Measurements from ENCODE around the gene AGAP1. TPM values are rescaled to one million over a fixed set of nuclear protein-coding genes. Genes with fewer than 3 reads are reported as not detected.

The AGAP1 gene
- polyA plus RNA-seq, 1 experiment: 12.4 TPM

- CTCF ChIA-PET: interaction anchor here (0.8 to 2.5 kb wide), 4 partner anchors 10 to 386 kb away, joined by 3 to 14 read pairs (median 9); no protein-coding TSS in a partner anchor
- Histone ChIP-seq H3K9me3 (ENCODE audit: control insufficient read depth, insufficient read depth, low read length) (peaks cover 19% of the 10 kb centered on the region; the same call in 1 of the 2 replicates), H3K27ac (ENCODE audit: low read depth, low read length) (no peak overlapping the region), H3K27me3 (ENCODE audit: control insufficient read depth, insufficient read depth, low read length) (peaks cover 92% of the 10 kb centered on the region), H3K4me3 (ENCODE audit: low read depth, low read length) (peak overlapping the region; percentile 38)
- no peak for TF ChIP-seq CTCF (IDR thresholded peaks at IDR 0.05; ENCODE audit: low read depth, low read length)
- POLR2A ChIA-PET: no interaction called here
- no peak for DNase-seq (ENCODE audit: low read depth, low spot score)
These were observed 672.3 kb downstream of the AGAP1 start for GRCh38 chr2:236165842-236166795.

GRCh38 chr2:236166796-236167296, 673.0 kb downstream of the AGAP1 start:
- Histone ChIP-seq H3K27ac (ENCODE audit: low read depth, low read length) (no peak overlapping the region), H3K9me3 (ENCODE audit: control insufficient read depth, insufficient read depth, low read length) (peaks cover 22% of the 10 kb centered on the region; the same call in 1 of the 2 replicates), H3K27me3 (ENCODE audit: control insufficient read depth, insufficient read depth, low read length) (peaks cover 92% of the 10 kb centered on the region), H3K4me3 (ENCODE audit: low read depth, low read length) (no peak overlapping the region)
- TF ChIP-seq CTCF (IDR thresholded peaks at IDR 0.05; ENCODE audit: low read depth, low read length): no peak
- CTCF ChIA-PET: interaction anchor here (0.6 to 2.5 kb wide), 4 partner anchors 10 to 391 kb away, joined by 4 to 14 read pairs (median 9); no protein-coding TSS in a partner anchor
- DNase-seq (ENCODE audit: low read depth, low spot score): no peak
- POLR2A ChIA-PET: no interaction called here

GRCh38 chr2:236167297-236168109, 673.7 kb downstream of the AGAP1 start:
- ChIA-PET CTCF (interaction anchor here (0.6 to 2.5 kb wide), 5 partner anchors 9 to 392 kb away, joined by 4 to 14 read pairs (median 4); no protein-coding TSS in a partner anchor), POLR2A (no interaction called here)
- DNase-seq (ENCODE audit: low read depth, low spot score): no peak
- peak overlapping the region; percentile 32; the same call in 1 of the 2 replicates for H3K4me3 ChIP-seq (ENCODE audit: low read depth, low read length)
- H3K27ac ChIP-seq (ENCODE audit: low read depth, low read length): no peak overlapping the region
- H3K9me3 ChIP-seq (ENCODE audit: control insufficient read depth, insufficient read depth, low read length): peaks cover 23% of the 10 kb centered on the region; the same call in 1 of the 2 replicates
- TF ChIP-seq CTCF (IDR thresholded peaks at IDR 0.05; ENCODE audit: low read depth, low read length): peak; percentile 15; the same call in 1 of the 2 replicates
- H3K27me3 ChIP-seq (ENCODE audit: control insufficient read depth, insufficient read depth, low read length): peaks cover 92% of the 10 kb centered on the region

- H3K27ac ChIP-seq (ENCODE audit: low read depth, low read length): no peak within 1 kb of the TSS
- DNase-seq (ENCODE audit: low read depth, low spot score): no peak
These were observed 674.6 kb downstream of the AGAP1 start, which contains the start of gene GBX2 for GRCh38 chr2:236168110-236169080. GBX2 (minus strand) TSS chr2:236168386; CDS start chr2:236167971, 415 bp downstream.

More at GRCh38 chr2:236168110-236169080, 674.6 kb downstream of the AGAP1 start, which contains the start of gene GBX2:
- Histone ChIP-seq H3K9me3 (ENCODE audit: control insufficient read depth, insufficient read depth, low read length) (peaks cover 24% of the 10 kb centered on the region; the same call in 1 of the 2 replicates), H3K4me3 (ENCODE audit: low read depth, low read length) (peak within 1 kb of the TSS; percentile 32; the same call in 1 of the 2 replicates), H3K27me3 (ENCODE audit: control insufficient read depth, insufficient read depth, low read length) (peaks cover 91% of the 10 kb centered on the region)
- POLR2A ChIA-PET: no interaction called here
- CTCF ChIA-PET: interaction anchor here (1.0 to 1.5 kb wide), 4 partner anchors 9 to 389 kb away, joined by 3 to 8 read pairs (median 4); no protein-coding TSS in a partner anchor
- TF ChIP-seq CTCF (IDR thresholded peaks at IDR 0.05; ENCODE audit: low read depth, low read length): no peak

All from AG04450 (cell line).